EH (cell line): Measurements from ENCODE around the gene RTP1.
A peak's percentile ranks its signal among the peaks of the same experiment; 100 is the strongest.
"Not testable (repeated sequence)": the region's sequence is repeated elsewhere in the genome, so short reads cannot be mapped to it uniquely, and the experiment has no call there.

ENCODE experiments used
- DNase-seq: peaks from one replicate; pipeline ENCODE4 v3.0.0-alpha.2; 2015; ENCODE audit warnings: low read depth

Gene RTP1, protein sequence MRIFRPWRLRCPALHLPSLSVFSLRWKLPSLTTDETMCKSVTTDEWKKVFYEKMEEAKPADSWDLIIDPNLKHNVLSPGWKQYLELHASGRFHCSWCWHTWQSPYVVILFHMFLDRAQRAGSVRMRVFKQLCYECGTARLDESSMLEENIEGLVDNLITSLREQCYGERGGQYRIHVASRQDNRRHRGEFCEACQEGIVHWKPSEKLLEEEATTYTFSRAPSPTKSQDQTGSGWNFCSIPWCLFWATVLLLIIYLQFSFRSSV

DNA sequence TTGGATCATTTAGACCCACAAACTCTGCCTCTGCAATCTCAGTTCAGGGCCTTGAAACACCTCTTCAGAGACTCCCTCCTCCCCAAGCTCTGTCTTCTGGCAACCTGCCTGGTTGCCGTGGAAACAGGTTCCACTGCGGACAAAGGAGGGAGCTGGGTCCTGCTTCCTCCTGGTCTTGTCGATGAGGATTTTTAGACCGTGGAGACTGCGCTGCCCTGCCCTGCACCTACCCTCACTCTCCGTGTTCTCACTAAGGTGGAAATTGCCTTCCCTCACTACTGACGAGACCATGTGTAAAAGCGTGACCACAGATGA lies at the start of gene RTP1:
Gene RTP1, plus strand, starts transcription at position 152 of the 315 bp plus-strand sequence. Its CDS starts 30 bp downstream, at position 182.
- DNase-seq: no peak

DNA sequence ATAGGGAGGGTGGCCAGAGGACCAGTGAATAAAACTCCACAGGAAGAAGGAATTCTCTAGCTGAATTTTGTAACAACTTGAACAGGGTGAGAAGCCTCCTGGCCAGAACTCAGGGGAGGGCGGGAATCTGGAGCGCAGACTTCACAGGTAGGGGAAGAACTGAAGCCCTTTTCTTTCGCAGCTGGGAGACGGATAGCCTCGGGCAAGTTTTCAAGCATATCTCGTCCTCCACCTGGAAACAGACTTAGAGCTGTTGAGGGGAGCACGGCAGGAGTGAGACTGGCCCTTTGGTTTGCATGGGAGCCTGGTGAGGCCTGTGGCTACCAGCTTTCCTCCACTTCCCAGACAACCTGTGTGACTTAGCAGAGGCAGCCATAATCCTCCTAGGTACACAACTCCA lies 47.1 kb upstream of the RTP1 start:
- no peak for DNase-seq

DNA sequence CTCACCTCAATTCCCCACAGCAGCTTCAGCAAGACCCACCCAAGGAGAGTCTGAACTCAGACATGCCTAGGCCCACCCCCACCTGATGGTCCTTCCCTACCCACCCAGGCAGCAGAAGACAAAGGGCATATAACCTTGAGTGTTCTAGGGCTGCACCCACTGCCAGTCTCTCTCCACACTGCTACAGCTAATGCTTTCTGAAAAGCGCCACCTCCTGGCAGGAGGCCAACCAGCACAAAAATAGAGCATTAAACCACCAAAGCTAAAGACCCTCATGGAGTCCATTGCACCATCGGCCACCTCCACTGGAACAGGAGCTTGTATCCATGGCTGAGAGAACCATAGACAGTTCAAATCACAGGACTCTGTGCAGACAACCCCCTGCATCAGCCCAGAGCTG lies 46.7 kb upstream of the RTP1 start:
- peak; percentile 17 for DNase-seq

DNA sequence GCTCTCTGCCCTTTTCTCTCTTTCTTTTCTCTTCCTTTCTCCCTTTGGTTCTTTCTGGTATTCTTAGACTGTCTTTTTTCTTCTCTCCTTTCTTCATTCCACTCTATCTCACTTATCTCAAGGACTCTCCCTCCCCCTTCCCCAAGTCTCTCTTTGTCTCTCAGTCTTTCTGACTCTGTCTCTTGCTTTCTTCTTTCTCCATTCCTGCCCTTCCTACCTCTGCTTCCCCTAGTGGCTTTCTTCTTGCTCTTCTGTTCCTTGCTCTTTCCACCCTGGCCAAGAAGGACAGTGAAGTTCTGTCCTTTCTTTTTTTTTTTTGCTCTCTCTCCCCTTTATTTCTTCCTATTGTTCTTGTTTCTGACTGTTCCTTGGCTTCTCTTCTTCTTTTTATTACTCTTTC lies 35.7 kb upstream of the RTP1 start:
- no peak for DNase-seq

DNA sequence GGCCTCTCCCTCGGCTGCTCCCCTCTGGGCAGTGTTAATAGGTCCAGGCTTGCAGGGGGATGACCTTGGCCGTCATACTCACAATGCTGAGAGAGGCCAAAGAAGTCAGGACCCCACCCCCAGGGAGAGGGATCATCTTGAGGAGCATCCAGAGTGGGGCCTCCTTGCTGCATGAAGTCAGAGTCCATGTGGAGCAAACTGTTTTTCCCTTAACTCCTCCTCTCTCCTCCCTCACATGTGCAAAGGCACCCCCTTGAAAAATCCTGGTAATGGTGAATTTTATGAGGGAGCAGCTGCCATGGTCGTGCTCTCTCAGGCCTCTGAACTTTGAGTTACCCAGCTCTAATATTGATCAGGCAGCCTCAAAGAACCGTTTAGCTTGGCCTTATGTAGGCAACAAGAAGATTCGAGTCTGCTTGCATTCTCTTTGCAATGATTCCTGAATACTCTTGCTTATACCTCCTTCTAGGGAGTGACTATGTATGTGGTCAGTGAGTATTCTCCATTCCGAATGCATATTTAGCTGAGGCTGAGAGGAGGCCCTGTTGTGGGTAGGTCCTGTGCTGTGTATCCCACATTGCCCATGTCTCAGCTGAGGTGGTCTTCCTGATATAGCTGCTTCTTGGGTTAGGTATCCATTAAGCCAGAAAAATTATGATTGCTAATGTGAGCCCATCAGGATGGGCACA lies 34.9 kb upstream of the RTP1 start:
- DNase-seq: no peak

DNA sequence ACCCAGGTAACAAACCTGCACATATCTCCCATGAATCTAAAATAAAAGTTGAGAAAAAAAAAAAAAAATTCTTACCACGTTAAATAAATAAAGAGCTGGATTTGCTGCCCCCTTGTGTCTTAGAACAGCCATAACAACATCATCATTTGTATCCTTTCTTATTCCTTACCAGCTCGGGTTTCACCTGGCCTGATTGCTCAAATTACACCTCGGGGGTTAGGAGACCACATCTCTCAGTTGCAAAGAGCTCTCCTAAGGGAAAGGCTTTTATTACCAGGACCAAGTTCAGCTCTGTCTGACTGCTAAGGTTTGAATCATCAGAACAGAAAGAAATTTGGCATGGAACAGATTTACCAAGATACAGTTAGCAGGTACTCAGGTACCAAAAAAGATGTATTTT lies 32.1 kb upstream of the RTP1 start:
- peak; percentile 67 for DNase-seq

DNA sequence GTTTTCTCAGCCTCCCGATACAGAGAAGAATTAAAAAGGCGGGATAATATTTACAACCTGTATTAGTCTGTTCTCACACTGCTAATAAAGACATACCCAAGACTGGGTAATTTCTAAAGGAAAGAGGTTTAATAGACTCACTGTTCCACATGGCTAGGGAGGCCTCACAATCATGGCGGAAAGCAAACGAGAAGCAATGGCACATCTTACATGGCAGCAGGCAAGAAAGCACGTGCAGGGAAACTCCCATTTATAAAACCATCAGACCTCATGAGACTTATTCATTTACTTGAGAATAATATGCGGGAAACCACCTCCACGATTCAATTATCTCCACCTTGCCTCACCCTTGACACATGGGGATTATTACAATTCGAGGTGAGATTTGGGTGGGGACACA lies 30.5 kb upstream of the RTP1 start:
- DNase-seq: no peak

DNA sequence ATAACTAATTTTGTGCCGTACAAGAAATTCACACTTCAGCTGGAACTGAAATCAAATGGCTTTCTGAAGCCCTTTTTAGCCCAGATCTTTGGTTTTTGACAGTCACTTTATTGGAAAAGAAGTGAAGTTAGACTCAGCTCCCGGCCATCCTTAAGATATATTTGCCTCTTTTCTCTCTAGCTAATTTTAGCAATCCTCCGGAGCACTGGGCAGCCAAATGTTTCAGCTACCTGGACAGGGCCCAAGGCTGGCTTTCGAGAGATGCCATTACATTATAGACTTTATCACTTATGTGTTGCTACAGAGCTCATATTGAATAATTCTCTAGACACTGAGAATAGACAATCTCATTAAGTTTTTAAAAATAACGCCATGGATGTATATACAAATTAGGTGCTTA lies 29.5 kb upstream of the RTP1 start:
- no peak for DNase-seq

DNA sequence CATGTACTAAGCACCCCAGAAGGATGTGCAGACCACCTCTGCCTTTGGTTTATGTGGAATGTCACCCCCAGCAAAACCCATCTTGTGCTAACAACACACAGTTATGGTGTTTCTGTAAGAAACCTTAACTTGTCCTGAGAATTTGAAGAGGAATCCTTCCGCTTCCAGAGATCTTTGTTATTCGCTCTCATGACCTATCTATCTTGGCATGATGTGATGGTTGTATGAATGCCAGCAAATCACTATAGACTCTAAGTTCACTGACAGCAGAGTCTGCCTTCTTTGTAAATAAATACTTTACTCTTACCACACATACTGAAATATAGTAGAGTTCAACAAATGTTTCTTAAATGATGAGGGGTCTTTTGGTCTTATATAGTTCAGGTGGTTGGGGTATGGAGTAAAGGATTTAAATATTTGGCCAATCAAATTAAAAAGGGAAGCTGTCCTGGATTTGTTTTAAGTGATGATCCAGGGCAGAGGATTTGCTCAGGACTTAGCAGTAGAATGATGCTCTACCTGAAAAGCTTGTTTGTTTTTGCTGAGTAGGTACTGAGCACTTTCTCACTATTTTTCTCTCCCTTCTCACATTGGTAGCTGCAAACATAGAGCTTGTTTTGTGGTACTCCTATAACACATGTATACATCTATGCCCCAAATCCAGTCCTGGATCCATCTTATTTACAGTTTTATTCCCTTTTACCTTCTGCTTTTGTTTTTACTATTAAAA lies 27.9 kb upstream of the RTP1 start:
- DNase-seq: peak; percentile 60

DNA sequence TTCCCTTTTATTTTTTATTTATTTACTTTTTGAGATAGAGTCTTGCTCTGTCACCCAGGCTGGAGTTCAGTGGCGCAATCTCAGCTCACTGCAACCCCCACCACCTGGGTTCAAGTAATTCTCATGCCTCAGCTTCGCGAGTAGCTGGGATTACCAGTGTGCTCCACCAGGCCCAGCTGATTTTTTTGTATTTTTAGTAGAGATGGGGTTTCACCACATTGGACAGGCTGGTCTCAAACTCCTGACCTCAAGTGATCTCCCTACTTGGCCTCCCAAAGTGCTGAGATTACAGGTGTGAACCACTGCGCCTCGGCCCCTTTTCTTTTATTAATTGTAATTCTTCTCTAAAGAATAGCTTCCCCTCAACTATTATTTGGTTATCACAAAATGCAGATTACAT lies 26.4 kb upstream of the RTP1 start:
- not testable (repeated sequence) for DNase-seq

DNA sequence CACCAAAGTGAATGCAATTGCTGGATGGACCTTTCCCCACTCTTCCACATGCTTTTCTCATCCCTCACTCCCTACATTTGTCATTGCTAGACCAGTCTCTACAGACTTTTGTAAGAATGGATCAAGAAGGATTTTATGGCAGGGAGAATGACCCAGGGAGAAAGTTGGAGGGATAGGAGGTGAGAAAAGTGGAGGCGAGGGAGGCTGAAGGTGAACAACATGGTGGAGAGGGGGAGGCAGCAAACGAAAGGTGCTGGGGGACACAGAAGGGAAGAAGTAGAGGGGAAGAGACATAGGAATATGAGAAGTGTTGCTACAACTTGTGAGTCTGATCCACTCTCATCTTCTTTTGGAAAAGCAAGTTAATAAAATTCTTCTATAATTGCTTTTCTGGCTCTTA lies 24.4 kb upstream of the RTP1 start:
- no peak for DNase-seq

DNA sequence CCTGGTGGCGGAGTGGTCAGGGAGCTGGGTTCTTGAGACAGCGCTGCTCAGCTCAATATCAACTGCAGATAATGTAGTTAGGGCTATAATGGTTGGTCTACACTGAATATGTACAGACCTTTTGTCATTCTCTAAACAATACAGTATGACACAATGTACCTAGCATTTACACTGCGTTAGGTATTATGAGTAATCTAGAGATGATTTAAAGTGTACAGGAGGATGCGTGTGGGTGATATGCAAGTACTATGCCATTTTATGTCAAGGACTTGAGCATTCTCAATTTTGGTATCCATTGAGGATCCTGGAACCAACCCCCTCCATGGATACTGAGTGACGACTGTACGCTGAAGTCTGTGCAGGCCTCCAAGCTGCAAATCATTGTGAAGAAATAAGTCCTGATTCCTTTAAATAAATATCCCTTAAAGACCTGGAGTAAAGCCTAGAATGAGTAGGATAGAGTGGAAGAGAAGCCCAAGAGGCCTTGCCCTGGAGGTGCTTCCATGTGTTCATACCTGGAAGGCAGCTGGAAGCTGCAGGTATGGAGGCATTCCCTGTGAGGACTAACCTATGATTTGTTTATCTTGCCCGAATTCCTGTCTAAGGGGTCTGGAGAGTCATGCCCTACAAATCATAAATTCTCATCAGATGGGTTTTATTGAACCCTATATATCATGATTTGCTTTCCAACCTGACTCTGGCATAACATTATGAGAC lies 15.7 kb upstream of the RTP1 start:
- DNase-seq: no peak

DNA sequence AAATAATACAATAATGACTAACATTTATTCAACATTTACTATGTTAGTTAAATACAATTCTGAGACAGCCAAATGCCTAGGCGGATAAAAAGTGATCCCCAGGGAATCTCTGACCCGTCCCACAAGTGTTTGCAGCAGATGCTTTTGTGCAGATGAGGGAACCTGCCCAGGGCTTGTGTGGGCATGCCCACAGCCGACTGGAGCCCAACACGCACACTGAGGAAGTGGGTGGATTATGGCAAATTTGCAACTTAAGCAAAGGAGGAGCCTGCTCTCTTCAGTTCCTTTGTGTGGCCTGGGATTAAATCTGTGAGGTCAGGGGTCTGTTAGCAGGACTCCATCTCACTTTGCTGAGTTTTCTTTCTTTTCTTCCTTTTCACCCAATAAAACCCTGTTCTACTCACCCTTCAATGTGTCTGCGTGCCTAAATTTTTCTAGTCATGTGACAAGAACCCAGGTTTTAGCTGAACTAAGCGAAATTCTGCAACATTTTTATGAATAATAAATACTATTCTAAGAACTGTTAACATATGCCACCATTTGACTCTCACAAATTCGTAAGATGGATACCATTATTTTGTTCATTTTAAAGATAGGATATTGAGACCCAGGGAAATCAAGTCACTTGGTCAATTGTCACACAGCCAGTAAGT lies 13.9 kb upstream of the RTP1 start:
- peak; percentile 16 for DNase-seq

DNA sequence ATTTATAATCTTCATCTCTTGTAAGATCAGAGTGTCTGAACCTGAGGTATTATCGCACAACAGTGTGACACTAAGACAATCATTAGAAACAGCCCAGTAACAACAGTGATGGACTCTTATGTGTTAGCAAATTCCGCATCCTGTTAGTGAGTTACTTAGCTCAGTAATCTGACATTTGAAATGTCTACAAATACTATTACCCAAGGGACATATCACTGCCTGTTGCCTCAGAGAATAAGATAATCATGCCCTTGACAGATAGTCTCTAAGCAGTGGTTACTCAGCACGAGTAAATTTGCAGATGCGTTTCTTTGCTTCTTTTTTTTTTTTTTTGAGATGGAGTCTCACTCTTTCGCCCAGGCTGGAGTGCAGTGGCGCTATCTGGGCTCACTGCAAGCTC lies 13.4 kb upstream of the RTP1 start:
- no peak for DNase-seq

DNA sequence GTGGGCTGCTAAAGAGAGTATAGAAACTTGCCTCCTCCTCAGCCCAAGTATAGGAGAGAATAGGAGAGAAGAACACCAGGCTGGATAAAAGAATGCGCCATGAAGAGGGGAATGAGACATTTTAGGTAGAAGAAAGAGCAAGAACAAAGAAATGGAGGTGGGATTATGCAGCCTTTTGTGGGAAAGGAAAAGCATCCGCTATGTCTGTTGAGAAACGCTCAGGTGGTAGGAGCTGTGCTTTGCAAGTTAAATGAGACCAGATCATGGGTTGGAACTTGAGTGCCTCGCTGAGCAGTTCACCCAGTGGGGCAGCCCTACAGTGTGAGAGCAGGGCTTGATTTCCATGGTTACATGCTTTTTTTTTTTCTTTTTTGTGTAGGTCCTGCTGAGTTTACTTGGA lies 11.5 kb upstream of the RTP1 start:
- DNase-seq: no peak

DNA sequence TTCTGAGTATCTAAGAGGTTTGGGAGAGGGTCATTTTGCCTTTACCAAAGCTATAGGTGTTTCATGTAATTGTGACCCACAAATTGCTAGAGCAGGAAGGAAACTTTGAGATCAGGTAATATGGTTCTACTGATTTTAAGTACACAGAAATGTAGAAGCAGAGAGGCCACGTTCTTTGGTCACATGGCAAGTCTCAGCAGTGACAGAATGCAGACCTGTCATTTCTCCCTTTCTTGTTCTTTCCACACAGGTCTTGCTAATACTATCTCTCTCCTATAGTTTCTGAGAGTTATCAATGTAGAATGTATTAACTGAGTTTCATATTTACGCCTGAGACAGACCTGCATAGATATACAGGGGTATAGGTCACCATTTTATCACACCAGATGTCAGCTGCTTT lies 10.9 kb upstream of the RTP1 start:
- no peak for DNase-seq

DNA sequence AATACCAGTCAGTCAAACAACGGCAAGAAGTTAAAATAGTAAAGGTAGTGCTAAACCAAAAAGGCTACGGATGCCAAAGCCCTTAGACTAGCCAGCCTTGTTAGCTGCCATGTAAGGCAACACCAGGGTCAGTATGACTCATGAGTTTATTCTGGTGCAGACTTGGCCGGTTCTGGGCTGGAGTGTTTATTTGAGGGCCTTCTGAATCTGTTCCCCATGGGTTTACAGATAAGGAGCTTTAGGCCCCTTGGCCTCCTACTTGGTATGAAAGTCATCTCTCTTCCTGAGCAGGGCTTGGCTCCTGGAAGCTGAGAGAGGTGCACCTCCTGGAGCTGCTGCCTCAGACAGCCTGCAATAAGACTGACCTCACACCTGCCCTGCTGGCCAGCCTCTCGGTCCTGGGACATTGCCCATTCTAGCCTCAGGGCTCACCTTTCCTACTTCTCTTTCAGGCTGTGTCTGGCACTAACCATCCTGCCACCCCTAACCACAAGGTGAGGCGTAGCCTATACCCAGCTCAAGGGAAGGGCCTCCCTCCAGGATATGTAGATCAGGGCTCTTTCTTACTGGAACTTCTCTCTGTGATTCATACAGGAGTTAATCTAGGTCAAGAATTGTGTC lies 10.4 kb upstream of the RTP1 start:
- DNase-seq: peak; percentile 93

DNA sequence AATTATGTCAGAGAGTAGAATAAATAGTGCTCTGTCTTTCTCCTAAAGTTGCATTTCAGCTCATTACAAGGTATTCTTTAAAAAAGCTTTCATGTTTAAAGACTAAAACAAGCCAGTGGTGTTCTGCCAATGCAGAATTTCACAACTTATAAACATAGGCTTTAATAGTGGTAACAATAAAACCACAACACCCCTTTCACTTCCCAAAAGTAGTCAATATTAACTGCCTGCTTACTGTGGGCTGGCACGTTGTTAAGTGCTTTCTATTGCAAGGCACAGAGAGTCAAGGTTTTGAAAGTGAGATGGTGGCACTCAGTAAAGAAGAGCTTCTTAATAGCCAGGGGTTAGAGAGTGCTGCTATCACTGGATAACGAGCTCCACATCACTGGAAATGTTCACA lies 8.4 kb upstream of the RTP1 start:
- no peak for DNase-seq

DNA sequence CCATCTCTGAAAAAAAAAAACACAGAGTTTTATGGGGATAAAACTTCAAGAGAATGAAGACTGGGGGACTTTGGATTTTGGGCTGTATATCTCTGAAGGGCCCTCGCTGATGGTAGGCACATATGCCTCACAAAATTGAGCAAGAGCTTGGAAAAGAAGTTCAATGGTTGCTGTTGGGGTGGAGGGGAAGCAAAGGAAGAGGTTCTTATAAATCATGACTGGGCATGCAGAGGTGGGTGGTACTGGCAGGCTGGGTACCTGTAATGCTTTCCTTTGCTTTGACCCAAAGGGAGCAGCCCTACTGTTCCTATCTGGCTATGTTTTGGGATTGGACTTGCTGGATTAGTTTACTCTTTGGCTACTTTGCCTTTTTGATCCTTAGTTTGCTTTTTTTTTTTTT lies 6.0 kb upstream of the RTP1 start:
- DNase-seq: no peak

DNA sequence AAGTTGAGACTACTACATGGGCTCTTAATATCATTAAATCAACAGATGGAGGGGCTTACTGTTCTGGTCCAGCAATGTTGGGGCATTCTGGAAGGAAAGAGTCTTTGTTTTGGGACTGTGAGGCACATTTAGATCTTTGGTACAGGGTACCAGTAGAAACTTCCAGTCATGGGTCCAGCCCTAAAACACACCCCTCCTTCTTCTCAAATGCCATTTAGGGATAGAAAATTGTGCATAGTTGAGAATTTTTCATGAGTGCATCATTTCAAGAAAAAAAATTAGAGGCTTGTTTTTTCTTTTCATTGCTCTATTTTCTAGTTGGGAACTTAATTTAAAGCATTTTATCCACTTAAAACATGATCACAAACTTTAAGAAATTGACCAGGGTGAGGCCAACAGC lies 4.1 kb upstream of the RTP1 start:
- peak; percentile 63 for DNase-seq

DNA sequence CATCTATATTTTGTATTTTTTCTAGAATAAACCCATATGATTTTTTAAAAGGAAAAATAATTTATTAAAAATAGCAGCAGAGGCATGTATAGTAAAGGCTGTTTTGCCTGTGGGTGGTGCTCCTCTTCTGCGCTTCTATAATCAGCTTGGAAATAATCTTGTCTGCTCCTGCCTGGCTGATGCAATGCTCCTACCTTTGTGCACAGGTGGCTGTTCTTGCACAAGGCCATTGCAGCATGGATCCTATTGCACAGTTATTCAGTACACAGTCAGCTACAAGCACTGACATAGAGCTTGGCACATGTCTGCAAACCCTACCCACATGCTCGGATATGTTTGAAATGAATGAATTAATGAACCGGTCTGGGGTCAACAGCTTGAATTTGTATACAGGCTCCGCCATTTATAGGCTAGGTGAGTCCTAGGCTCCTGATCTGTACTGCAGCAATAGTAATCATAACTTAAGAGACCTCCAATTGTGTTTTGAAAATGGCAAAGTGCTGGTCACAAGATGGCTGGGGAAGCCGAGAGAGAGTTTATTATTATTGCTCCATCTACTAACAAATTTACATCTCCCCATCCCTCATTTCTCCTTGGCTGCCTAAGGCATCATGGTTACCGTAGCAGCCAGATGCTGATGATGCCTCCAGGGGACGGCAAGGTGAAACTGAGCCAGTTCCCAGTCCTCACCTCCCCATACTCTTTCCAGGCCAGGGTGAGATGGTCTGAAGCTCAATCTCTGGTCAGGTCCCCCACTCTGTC lies 532 bp upstream of the RTP1 start:
- DNase-seq: no peak
